Measurements from ENCODE around the gene SLCO6A1.
A peak's percentile ranks its signal among the peaks of the same experiment; 100 is the strongest.
"Not testable (repeated sequence)": the region's sequence is repeated elsewhere in the genome, so short reads cannot be mapped to it uniquely, and the experiment has no call there.

The SLCO6A1 gene

GRCh38 chr5:102498271-102499034, at the start of gene SLCO6A1:
SLCO6A1 (minus strand) TSS chr5:102499001; CDS start chr5:102498844, 157 bp downstream.
- no peak for DNase-seq

GRCh38 chr5:102547141-102548035, 48.6 kb upstream of the SLCO6A1 start:
- peak; percentile 22 for DNase-seq

GRCh38 chr5:102545175-102545574, 46.4 kb upstream of the SLCO6A1 start:
- peak; percentile 25 for DNase-seq

- DNase-seq, result peak; percentile 69
These were observed 43.3 kb upstream of the SLCO6A1 start for GRCh38 chr5:102542057-102542456.

- no peak for DNase-seq
These were observed 41.4 kb upstream of the SLCO6A1 start for GRCh38 chr5:102539996-102540728.

- no peak for DNase-seq
These were observed 40.8 kb upstream of the SLCO6A1 start for GRCh38 chr5:102539562-102539961.

GRCh38 chr5:102537011-102537410, 38.2 kb upstream of the SLCO6A1 start:
- DNase-seq, result no peak

GRCh38 chr5:102536323-102536928, 37.6 kb upstream of the SLCO6A1 start:
- peak; percentile 41 for DNase-seq

GRCh38 chr5:102532123-102532522, 33.3 kb upstream of the SLCO6A1 start:
- DNase-seq, result no peak

- DNase-seq, result peak; percentile 24
These were observed 32.7 kb upstream of the SLCO6A1 start for GRCh38 chr5:102531506-102531905.

GRCh38 chr5:102529447-102529846, 30.6 kb upstream of the SLCO6A1 start:
- DNase-seq, result no peak

- DNase-seq, result no peak
These were observed 30.2 kb upstream of the SLCO6A1 start for GRCh38 chr5:102529031-102529430.

GRCh38 chr5:102528600-102528999, 29.8 kb upstream of the SLCO6A1 start:
- DNase-seq, result no peak

- DNase-seq, result no peak
These were observed 28.7 kb upstream of the SLCO6A1 start for GRCh38 chr5:102527547-102527946.

- peak; percentile 12 for DNase-seq
These were observed 24.9 kb upstream of the SLCO6A1 start for GRCh38 chr5:102523541-102524175.

- no peak for DNase-seq
These were observed 12.9 kb upstream of the SLCO6A1 start for GRCh38 chr5:102511666-102512065.

GRCh38 chr5:102491261-102491914, 7.4 kb downstream of the SLCO6A1 start:
- not testable (repeated sequence) for DNase-seq

GRCh38 chr5:102483736-102484135, 15.1 kb downstream of the SLCO6A1 start:
- DNase-seq, result no peak

- no peak for DNase-seq
These were observed 17.6 kb downstream of the SLCO6A1 start for GRCh38 chr5:102481054-102481715.

GRCh38 chr5:102453716-102454115, 45.1 kb downstream of the SLCO6A1 start:
- peak; percentile 93 for DNase-seq

- no peak for DNase-seq
These were observed 47.7 kb downstream of the SLCO6A1 start for GRCh38 chr5:102451082-102451481.

Data from OCI-M1 (cell line).